ENCODE data around the gene CSNK1A1L.

- no peak for TF ChIP-seq CTCF (IDR thresholded peaks at IDR 0.05)
- TF ChIP-seq EP300 (IDR thresholded peaks at IDR 0.05): no peak
- TF ChIP-seq POLR2AphosphoS5 (IDR thresholded peaks at IDR 0.05): no peak
These were observed 45.6 kb downstream of the CSNK1A1L start for GRCh38 chr13:37059848-37060192.

All from esophagus muscularis mucosa (tissue), 4 donors.